ENCODE data around the gene TTC23.

The TTC23 gene

GRCh38 chr15:99102332-99103235, 146.8 kb downstream of the TTC23 start:
- DNase-seq (ENCODE audit: low spot score): no peak

GRCh38 chr15:99101501-99101900, 147.9 kb downstream of the TTC23 start:
- no peak for DNase-seq (ENCODE audit: low spot score)

DNA sequence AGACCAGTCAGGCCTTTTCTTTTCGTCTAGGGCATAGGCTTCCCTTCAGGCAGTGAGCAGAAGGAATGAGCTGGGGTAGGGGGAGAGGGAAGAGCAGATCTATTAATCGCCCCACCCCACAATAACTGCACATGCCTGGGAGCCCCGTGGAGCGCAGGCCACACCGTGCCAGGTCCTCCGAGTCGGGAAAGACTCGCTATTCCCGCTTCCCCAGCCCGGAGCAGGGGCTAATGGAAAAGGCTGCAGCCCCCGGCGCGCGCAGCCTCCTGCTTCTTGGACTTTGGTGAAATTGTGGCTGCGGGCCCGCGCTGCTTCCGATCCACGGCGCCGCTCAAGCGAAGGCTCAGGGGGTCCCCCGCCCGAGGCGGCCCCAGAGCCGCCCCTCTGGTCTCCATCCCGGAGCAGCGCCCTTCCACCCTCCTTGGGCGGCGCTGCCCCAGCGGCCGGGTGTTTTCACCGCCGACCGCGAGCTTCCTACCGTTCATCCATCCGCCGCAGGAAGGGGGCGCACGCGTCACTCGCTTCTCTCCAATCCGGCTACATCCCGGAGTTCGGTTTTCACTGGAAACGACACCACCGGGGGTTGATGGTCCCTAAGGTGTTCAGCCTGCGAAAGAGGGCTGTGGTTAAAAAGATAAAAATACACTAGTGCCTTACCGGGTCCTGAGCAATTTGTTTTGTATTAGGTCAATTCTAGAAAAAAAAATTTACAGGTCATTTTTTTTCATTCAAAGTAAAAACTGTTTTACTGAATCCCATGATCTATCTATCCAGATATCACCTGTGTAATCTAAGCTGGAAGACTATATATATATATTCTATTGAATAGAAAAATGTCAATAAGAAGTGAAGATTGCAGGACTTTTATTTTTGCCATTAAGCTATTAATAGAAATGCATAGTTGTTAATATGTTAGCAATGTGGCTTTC, 148.9 kb downstream of the TTC23 start:
- DNase-seq (ENCODE audit: low spot score): peak; percentile 37

DNA sequence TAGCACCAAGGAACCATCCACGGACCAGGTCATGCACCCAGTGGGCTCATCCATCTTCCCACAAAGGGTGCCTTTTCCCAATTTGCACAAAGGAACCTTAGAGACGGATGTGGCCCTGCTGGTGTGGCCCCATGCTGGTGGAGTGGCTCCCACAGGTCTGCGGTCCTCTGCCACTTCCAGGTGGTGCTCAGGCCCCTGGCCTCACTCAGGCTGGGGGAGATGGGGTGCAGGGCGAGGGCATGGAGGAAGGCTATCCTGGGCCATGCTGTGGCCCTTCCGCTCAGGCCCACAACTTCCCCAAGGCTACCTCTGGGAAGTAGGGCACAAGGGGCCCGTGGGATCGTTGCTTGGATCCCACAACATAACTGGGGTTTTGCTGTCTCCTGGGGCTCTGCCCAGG, 149.7 kb downstream of the TTC23 start:
- DNase-seq (ENCODE audit: low spot score): no peak

DNA sequence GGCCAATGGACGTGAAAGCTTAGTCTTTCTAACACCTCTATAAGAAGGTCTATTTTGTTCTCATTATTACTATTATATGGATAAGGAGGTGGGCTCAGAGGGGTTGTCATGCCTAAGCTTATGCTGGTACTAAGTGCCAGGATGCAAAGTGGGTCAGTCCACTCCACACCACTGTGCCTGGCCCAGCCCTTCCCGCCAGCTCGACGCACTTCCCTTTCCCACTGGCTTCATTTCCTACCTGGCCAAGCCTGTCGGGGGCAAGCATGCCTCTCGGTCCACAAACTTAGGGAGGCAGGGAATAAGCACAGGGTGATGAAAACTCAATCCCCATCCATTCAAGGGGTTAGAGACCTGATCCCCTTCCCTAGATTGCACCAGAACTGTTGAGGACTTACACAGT, 150.4 kb downstream of the TTC23 start:
- DNase-seq (ENCODE audit: low spot score): no peak

DNA sequence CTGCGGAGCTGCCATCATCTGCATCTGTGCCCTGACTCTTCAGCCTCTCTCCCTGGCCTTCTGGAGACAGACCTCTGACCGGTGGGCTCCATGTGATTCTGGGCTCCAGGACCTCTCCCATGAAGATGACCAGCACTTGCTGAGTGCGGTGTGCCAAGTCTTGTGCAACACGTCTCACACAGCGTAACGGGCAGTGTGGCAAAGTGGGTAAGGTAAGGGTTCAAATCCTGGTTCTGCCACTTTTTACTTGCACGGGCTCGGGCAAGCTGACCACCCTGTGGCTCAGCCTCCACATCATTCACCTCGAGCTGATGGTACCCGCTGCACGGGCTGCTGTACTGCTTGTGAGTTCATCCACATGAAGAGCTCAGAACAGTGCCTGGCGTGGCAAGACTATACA, 151.0 kb downstream of the TTC23 start:
- no peak for DNase-seq (ENCODE audit: low spot score)

- no peak for DNase-seq (ENCODE audit: low spot score)
These were observed 151.7 kb downstream of the TTC23 start for GRCh38 chr15:99097441-99098410.

DNA sequence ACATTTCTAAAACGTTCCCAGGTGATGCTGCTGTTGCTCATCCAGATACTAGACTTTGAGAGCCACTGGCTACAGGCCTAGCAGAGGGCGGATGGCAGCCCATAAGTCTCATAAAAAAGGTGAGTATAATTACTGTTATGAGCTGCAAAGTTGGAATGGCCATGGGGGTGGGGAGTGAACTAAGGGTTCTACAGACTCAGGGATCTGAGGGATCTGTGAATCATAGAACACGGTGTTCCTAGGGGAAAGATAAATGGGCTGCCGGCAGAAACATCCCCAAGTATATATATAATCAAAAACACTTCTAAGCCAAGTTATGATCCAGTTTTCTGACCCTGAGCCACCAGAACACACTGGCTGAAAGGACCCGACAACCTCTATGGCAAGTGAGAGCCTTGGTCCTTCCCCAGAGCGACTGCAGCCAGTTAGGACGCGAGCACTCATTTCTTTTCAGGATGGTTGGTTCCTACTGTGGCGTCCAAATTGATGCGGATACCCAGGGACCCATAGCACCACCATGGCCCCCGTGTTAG, 152.4 kb downstream of the TTC23 start:
- no peak for DNase-seq (ENCODE audit: low spot score)

DNA sequence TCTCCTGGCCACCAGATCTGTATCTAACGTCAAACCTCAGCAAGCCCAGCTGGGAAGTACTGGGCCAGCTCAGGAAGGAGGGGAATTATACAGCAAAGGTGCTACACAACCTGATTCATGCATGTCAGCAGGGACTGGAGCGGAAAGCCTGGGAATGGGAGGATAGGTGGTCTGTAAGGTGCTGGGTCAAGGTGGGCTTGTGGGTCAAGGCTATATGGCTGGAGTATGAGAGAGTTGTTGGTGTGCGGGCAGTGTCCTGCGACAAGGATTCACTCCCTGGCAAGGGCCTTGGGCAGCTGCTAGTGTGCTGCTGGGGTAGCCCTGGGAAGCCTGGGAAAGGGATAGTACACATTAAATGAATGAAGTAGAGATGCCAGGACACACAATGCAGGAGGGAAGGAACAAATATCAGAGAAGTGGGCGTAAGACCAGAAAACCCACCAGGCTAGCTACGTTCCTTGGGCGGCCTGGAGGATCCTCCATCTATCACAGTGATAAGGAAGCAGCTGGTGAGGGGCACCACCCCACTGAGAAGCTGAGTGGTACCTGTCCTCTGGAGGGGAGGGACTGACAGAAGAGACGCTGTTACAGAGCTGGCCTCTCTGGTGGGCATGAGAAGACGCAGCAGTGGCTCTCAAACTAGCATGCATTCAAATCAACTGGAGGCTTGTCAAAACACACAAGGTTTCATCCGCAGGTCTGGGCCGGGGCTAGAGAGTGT, 153.0 kb downstream of the TTC23 start:
- no peak for DNase-seq (ENCODE audit: low spot score)

- DNase-seq (ENCODE audit: low spot score): no peak
These were observed 153.8 kb downstream of the TTC23 start for GRCh38 chr15:99095626-99096025.

GRCh38 chr15:99092554-99093172, 156.7 kb downstream of the TTC23 start:
- DNase-seq (ENCODE audit: low spot score): no peak

DNA sequence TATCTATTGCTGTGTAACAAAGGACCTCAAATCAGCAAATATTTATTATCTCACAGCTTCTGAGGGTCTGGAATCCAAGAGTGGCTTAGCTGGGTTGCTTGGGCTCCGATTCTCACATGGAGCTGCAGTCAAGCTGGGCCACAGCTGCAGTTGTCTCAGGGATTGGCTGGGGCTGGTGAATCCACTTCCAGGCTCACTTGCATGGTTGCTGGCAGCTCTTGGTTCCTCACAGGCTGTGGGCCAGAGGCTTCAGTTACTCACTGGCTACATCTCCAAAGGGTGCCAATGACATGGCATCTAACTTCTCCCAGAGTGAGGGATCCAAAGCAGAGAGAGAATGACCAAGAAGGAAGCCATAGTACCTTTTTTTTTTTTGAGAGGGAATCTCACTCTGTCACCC, 158.4 kb downstream of the TTC23 start:
- no peak for DNase-seq (ENCODE audit: low spot score)

DNA sequence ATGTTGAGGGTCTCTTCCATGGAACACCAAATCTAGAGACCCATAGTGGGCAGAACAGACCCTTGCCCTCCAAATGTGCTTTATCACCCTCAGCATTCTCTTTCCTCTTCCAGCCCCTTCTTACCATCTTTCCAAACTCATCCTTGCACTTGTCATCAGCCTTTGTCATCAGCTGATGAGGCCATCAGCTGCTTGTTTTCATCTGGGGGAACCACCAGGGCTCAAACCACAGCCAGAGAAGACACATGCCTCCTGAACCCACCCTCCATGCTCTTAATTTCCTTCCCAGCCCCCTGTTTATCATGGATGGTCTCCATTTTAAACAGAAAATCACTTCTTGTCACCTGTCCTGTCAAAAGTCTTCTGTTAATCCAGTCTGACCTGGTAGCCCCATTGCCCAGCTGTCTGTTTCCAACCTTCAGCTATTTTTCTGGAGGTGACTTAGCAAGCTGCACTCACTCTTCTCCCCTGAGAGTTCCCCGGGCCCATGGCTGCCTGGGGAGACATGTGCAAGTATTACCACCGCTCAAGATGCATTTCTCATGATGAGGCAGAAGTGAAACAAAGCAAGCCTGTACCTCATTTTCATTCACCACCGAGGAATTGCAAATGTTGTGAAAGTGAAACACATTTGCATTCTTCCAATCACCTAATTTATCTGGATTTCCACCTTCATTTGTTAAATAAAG, 159.2 kb downstream of the TTC23 start:
- DNase-seq (ENCODE audit: low spot score): no peak

DNA sequence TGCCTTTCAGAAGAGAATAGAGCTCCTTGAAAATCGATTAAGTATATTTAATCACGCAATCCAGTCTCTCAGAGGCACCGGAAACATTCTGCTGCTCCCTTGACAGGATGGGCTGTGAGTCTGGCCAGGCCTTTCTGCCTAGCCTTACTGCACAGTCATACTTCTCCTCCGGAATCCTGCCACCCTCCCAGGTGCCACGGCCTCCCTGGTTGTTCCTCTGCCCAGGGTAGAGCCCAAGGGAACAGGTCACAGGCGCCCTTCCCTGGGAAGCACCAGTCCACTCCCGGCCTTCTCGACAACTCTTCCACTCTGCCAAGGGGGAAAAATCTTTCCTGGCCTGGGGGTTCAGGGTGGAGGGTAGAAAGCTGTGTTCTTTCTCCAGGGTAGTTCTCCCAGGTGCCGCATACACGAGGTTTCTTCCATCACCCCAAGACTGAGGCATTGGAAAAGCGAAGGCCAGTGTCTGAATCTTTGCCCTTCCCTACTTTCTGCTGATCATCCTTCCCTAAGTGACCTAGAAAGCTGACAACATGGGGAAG, 161.9 kb downstream of the TTC23 start:
- no peak for DNase-seq (ENCODE audit: low spot score)

- DNase-seq (ENCODE audit: low spot score): no peak
These were observed 163.1 kb downstream of the TTC23 start for GRCh38 chr15:99086327-99086667.

All from CD4-positive, alpha-beta T cell treated with Interleukin-2 at 100 ng/mL for 4 hours (primary cell).